ENCODE results near the gene LIX1L. TPM values are rescaled to one million over a fixed set of nuclear protein-coding genes. Genes with fewer than 3 reads are reported as not detected.

Gene LIX1L
- total and polyA plus RNA-seq, 4 donors, result 23.6 to 42.4 (median 37.3) TPM

DNA sequence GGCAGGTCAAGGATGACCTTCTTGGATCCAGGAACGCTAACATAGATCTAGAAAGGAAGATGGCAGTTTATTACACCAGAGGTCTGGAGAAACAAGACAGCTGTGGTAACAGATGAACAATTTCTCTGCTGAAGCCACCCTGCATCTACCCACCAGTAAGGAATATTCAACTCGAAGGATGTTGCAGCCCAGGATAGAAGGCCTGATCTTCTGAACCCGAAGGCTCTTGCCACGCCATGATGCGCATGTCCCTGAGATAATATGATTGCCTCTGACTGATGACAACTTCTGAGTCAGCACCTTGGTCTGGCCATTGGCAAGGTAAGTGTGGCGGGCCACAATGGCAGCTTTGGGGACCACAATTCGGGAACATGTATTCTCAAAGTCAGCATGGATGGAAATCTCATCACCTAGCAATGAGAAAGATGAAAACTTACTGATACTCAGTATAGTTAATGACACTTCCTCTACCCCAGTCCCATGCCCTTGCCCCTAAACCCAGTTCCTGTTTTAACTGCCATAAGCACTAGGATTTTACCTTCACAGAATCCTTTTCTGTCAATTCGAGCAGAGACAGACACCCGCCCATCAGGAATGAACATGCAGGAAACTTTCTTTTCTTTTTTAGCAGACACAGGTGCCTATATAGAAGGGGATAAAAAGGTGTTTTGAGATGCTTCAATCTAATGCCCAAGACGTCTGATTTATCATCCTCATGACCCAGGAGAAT lies 36.7 kb upstream of the LIX1L start:
- Histone ChIP-seq H3K27ac (ENCODE audit: low read depth, low read length) (peak overlapping the region; percentile 92), H3K4me1 (ENCODE audit: control insufficient read depth, insufficient read depth, low read length) (peaks cover 10% of the 10 kb centered on the region), H3K27me3 (ENCODE audit: control insufficient read depth, insufficient read depth, low read length) (no peaks in the 10 kb centered on the region), H3K36me3 (ENCODE audit: control insufficient read depth, insufficient read depth, low read length) (peaks cover 5% of the 10 kb centered on the region), H3K4me3 (ENCODE audit: low read depth, low read length) (peak overlapping the region; percentile 90), H3K9me3 (ENCODE audit: control insufficient read depth, insufficient read depth, low read length) (no peaks in the 10 kb centered on the region)
- peak in 1 of 6 donors; percentile 25 for DNase-seq (ENCODE audit: low read depth in 4 of 6, low spot score in 6 of 6)
- 69% methylated on average over 5 of the region's 10 CpGs for WGBS (ENCODE audit: insufficient coverage)

GRCh38 chr1:145993618-145994390 lies 36.0 kb upstream of the LIX1L start:
- WGBS (ENCODE audit: insufficient coverage), result 60% methylated on average over 1 of the region's 6 CpGs
- Histone ChIP-seq H3K27ac (ENCODE audit: low read depth, low read length) (peak overlapping the region; percentile 63), H3K9me3 (ENCODE audit: control insufficient read depth, insufficient read depth, low read length) (no peaks in the 10 kb centered on the region), H3K27me3 (ENCODE audit: control insufficient read depth, insufficient read depth, low read length) (no peaks in the 10 kb centered on the region), H3K4me3 (ENCODE audit: low read depth, low read length) (peak overlapping the region; percentile 90), H3K4me1 (ENCODE audit: control insufficient read depth, insufficient read depth, low read length) (peaks cover 10% of the 10 kb centered on the region), H3K36me3 (ENCODE audit: control insufficient read depth, insufficient read depth, low read length) (peaks cover 5% of the 10 kb centered on the region)
- no peak for DNase-seq (ENCODE audit: low read depth in 4 of 6, low spot score in 6 of 6)

DNA sequence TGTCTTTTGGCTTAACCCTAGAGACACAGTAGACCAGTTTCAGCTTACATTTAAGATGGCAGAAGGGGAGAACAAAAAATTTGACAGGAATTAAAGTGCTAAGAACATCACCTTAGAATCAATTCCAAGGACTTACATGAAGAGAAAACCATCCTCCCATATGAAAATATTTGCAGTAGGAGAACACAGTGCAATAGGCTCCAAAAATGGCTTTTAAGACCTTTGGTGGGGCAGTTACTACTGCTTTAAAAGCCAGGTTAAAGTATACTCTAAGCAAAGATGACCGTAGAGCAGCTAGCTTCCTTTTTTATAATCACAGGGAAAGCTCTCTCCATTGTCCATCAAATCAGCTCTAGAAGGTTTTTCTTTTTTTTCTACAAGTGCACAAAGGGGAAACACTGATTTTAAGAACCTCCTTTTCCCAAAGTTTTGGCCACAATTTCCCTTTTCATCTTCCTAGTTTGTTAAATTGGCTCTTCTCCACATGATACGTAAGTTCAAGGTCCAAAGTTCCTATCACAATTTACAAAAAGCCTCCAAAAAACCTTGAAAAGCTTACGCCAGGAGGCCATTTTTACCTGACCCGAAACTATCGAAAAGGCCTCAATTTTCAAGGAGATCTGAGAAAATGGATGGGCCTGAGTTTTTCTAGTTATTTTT lies 35.3 kb upstream of the LIX1L start:
- DNase-seq (ENCODE audit: low read depth in 4 of 6, low spot score in 6 of 6), result no peak
- Histone ChIP-seq H3K9me3 (ENCODE audit: control insufficient read depth, insufficient read depth, low read length) (no peaks in the 10 kb centered on the region), H3K4me1 (ENCODE audit: control insufficient read depth, insufficient read depth, low read length) (peaks cover 10% of the 10 kb centered on the region), H3K36me3 (ENCODE audit: control insufficient read depth, insufficient read depth, low read length) (peaks cover 5% of the 10 kb centered on the region), H3K27ac (ENCODE audit: low read depth, low read length) (peak overlapping the region; percentile 38), H3K4me3 (ENCODE audit: low read depth, low read length) (peak overlapping the region; percentile 90), H3K27me3 (ENCODE audit: control insufficient read depth, insufficient read depth, low read length) (no peaks in the 10 kb centered on the region)
- WGBS (ENCODE audit: insufficient coverage), result 62% methylated on average over 2 of the region's 5 CpGs

DNA sequence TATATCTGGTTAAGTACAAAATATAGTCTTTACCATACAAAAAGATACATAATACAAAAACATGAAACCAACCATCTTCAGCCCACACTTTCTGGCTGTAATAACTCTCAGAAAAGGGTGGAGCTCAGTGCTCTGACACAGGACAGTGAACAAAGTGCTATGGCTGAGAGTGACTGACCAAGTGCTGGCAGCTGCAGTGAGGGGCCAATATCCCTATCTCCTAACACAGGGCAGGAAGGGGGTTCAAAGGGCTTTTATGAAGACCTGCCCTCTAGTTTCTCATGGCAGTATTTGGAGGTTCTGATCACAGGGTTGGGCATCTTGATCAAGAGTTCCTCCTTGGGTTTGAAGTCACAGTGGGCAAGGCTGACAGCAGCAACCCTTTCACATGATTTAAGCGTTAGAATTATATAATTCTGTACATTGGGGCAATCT lies 34.7 kb upstream of the LIX1L start:
- WGBS (ENCODE audit: insufficient coverage), result no CpG with 5 or more reads among the region's 1 CpG
- Histone ChIP-seq H3K4me3 (ENCODE audit: low read depth, low read length) (peak overlapping the region; percentile 90), H3K36me3 (ENCODE audit: control insufficient read depth, insufficient read depth, low read length) (peaks cover 5% of the 10 kb centered on the region), H3K9me3 (ENCODE audit: control insufficient read depth, insufficient read depth, low read length) (no peaks in the 10 kb centered on the region), H3K27ac (ENCODE audit: low read depth, low read length) (peak overlapping the region; percentile 37), H3K4me1 (ENCODE audit: control insufficient read depth, insufficient read depth, low read length) (peaks cover 10% of the 10 kb centered on the region), H3K27me3 (ENCODE audit: control insufficient read depth, insufficient read depth, low read length) (no peaks in the 10 kb centered on the region)
- no peak for DNase-seq (ENCODE audit: low read depth in 4 of 6, low spot score in 6 of 6)

GRCh38 chr1:145991735-145992412 lies 34.1 kb upstream of the LIX1L start:
- peak overlapping the region; percentile 37 for H3K27ac ChIP-seq (ENCODE audit: low read depth, low read length)
- H3K4me3 ChIP-seq (ENCODE audit: low read depth, low read length), result peak overlapping the region; percentile 10
- H3K9me3 ChIP-seq (ENCODE audit: control insufficient read depth, insufficient read depth, low read length), result no peaks in the 10 kb centered on the region
- no peak for DNase-seq (ENCODE audit: low read depth in 4 of 6, low spot score in 6 of 6)
- no peaks in the 10 kb centered on the region for H3K27me3 ChIP-seq (ENCODE audit: control insufficient read depth, insufficient read depth, low read length)
- peaks cover 5% of the 10 kb centered on the region for H3K36me3 ChIP-seq (ENCODE audit: control insufficient read depth, insufficient read depth, low read length)
- WGBS (ENCODE audit: insufficient coverage), result 88% methylated on average over 2 of the region's 10 CpGs
- peaks cover 7% of the 10 kb centered on the region for H3K4me1 ChIP-seq (ENCODE audit: control insufficient read depth, insufficient read depth, low read length)

DNA sequence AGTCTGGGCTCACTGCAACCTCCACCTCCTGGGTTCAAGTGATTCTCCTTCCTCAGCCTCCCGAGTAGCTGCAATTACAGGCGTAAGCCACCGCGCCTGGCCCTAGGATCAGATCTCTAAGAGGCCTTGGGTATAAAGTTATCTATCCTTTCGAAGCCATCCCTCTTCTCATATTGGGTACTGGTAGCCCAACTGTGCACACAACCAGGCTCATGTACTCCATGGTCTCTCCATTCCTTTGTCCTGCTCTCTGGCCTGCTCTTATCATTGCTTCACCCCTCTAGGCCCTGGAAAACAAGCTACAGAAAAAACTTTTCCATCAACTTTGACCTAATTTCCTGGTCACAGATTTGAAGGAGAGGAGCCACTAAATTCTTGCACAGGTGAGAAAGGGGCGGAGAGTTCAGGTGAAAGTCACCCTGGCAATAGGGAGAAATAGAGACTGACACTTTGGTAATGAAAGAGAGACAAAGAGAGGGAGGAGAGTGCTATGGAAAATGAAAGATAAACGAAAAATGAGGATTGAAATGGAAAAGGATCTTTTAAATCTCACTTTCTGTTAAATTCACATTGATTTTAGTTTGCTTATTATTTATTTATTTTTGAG lies 32.5 kb upstream of the LIX1L start:
- 87% methylated on average over 3 of the region's 7 CpGs for WGBS (ENCODE audit: insufficient coverage)
- H3K36me3 ChIP-seq (ENCODE audit: control insufficient read depth, insufficient read depth, low read length), result peaks cover 5% of the 10 kb centered on the region
- H3K27me3 ChIP-seq (ENCODE audit: control insufficient read depth, insufficient read depth, low read length), result no peaks in the 10 kb centered on the region
- no peak overlapping the region for H3K4me3 ChIP-seq (ENCODE audit: low read depth, low read length)
- peaks cover 7% of the 10 kb centered on the region for H3K4me1 ChIP-seq (ENCODE audit: control insufficient read depth, insufficient read depth, low read length)
- H3K27ac ChIP-seq (ENCODE audit: low read depth, low read length), result no peak overlapping the region
- DNase-seq (ENCODE audit: low read depth in 4 of 6, low spot score in 6 of 6), result no peak
- no peaks in the 10 kb centered on the region for H3K9me3 ChIP-seq (ENCODE audit: control insufficient read depth, insufficient read depth, low read length)

DNA sequence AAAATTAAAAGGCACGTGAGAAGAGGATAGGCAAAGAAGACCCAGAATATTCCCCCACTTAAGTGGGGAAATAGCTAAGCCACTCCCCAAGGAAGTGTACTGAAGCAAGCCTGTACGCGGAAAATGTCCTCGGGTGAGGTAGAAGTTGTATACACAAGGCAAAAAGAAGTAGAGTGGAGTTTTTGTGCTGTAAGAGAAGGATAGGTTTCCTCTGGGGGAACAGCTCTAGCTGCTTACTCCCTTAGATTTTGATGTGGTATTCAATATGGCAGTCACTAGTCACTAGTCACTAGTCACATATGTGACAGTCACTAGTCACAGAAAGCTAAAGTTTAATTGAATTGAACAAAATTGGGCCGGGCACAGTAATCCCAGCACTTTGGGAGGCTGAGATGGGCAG lies 31.0 kb upstream of the LIX1L start:
- Histone ChIP-seq H3K9me3 (ENCODE audit: control insufficient read depth, insufficient read depth, low read length) (no peaks in the 10 kb centered on the region), H3K27me3 (ENCODE audit: control insufficient read depth, insufficient read depth, low read length) (no peaks in the 10 kb centered on the region), H3K36me3 (ENCODE audit: control insufficient read depth, insufficient read depth, low read length) (peaks cover 5% of the 10 kb centered on the region), H3K4me3 (ENCODE audit: low read depth, low read length) (no peak overlapping the region), H3K27ac (ENCODE audit: low read depth, low read length) (no peak overlapping the region), H3K4me1 (ENCODE audit: control insufficient read depth, insufficient read depth, low read length) (no peaks in the 10 kb centered on the region)
- 83% methylated on average over 3 of the region's 5 CpGs for WGBS (ENCODE audit: insufficient coverage)
- DNase-seq (ENCODE audit: low read depth in 4 of 6, low spot score in 6 of 6), result no peak

- no peaks in the 10 kb centered on the region for H3K4me1 ChIP-seq (ENCODE audit: control insufficient read depth, insufficient read depth, low read length)
- DNase-seq (ENCODE audit: low read depth in 4 of 6, low spot score in 6 of 6), result no peak
- no CpG with 5 or more reads among the region's 1 CpG for whole genome bisulfite sequencing (ENCODE audit: insufficient coverage)
- H3K27me3 ChIP-seq (ENCODE audit: control insufficient read depth, insufficient read depth, low read length), result no peaks in the 10 kb centered on the region
- no peaks in the 10 kb centered on the region for H3K9me3 ChIP-seq (ENCODE audit: control insufficient read depth, insufficient read depth, low read length)
- H3K4me3 ChIP-seq (ENCODE audit: low read depth, low read length), result no peak overlapping the region
- no peak overlapping the region for H3K27ac ChIP-seq (ENCODE audit: low read depth, low read length)
- H3K36me3 ChIP-seq (ENCODE audit: control insufficient read depth, insufficient read depth, low read length), result no peaks in the 10 kb centered on the region
These were observed 30.1 kb upstream of the LIX1L start for GRCh38 chr1:145987926-145988325.

- WGBS (ENCODE audit: insufficient coverage), result no CpG with 5 or more reads among the region's 6 CpGs
These were observed 28.7 kb upstream of the LIX1L start for GRCh38 chr1:145986551-145986950.

More at GRCh38 chr1:145986551-145986950, 28.7 kb upstream of the LIX1L start:
- Histone ChIP-seq H3K4me3 (ENCODE audit: low read depth, low read length) (no peak overlapping the region), H3K9me3 (ENCODE audit: control insufficient read depth, insufficient read depth, low read length) (no peaks in the 10 kb centered on the region), H3K27ac (ENCODE audit: low read depth, low read length) (no peak overlapping the region), H3K27me3 (ENCODE audit: control insufficient read depth, insufficient read depth, low read length) (no peaks in the 10 kb centered on the region), H3K4me1 (ENCODE audit: control insufficient read depth, insufficient read depth, low read length) (no peaks in the 10 kb centered on the region), H3K36me3 (ENCODE audit: control insufficient read depth, insufficient read depth, low read length) (no peaks in the 10 kb centered on the region)
- DNase-seq (ENCODE audit: low read depth in 4 of 6, low spot score in 6 of 6), result no peak
